Brain microvascular endothelial cell (primary cell): ENCODE data around the gene JPH4.
A peak's percentile ranks its signal among the peaks of the same experiment; 100 is the strongest.

Experiments used
- DNase-seq: peaks from one replicate; pipeline ENCODE4 v3.0.0-alpha.2; 2020
- H3K27ac ChIP-seq: fragments of 250-450 bp; sonication (Bioruptor Pico); 2 replicates; pipeline ENCODE4 v1.5.1; 2020; ENCODE audit warnings: mild to moderate bottlenecking, moderate library complexity
- H3K27me3 ChIP-seq: fragments of 250-450 bp; sonication (Bioruptor Pico); replicated peaks from 2 replicates; pipeline ENCODE4 v1.5.1; 2020; ENCODE audit warnings: mild to moderate bottlenecking
- H3K36me3 ChIP-seq: fragments of 250-450 bp; sonication (Bioruptor Pico); replicated peaks from 2 replicates; pipeline ENCODE4 v1.5.1; 2020; ENCODE audit warnings: mild to moderate bottlenecking
- H3K4me3 ChIP-seq: 2 replicates; pipeline ENCODE4 v1.5.1; 2011; ENCODE audit warnings: low read depth, mild to moderate bottlenecking, control low read depth, low read length, moderate library complexity
- CTCF ChIP-seq: IDR thresholded peaks from 2 replicates; pipeline ENCODE4 v1.5.1; 2011; ENCODE audit warnings: low read depth, mild to moderate bottlenecking, moderate library complexity, low read length, control low read depth, inconsistent platforms; ENCODE audit errors: missing control alignments
- in situ Hi-C: cut with HindIII; loops from 2 replicates; pipeline ENCODE4 v1.10.0; 2017; ENCODE audit warnings: low sequenced_read_pairs, low pct_ligation_motif_present

The JPH4 gene

GRCh38 chr14:23567186-23568020 is 11.2 kb downstream of the JPH4 start, which contains the start of gene AP1G2:
Gene AP1G2 (minus strand): TSS chr14:23567791. CDS start chr14:23567314, 477 bp downstream.
- Histone ChIP-seq H3K27ac (no peak within 1 kb of the TSS), H3K4me3 (peak within 1 kb of the TSS; percentile 66), H3K36me3 (no peaks in the 10 kb centered on the region), H3K27me3 (no peaks in the 10 kb centered on the region)
- DNase-seq: peak; percentile 17
- no peak for TF ChIP-seq CTCF
- in situ Hi-C loops: no loop called here

- no peaks in the 10 kb centered on the region for H3K27me3 ChIP-seq
- peak overlapping the region; percentile 66 for H3K4me3 ChIP-seq
- peak; percentile 49 for TF ChIP-seq CTCF
- H3K27ac ChIP-seq: no peak overlapping the region
- no peaks in the 10 kb centered on the region for H3K36me3 ChIP-seq
- peak; percentile 16 for DNase-seq
- in situ Hi-C loops: no loop called here
These were observed 11.8 kb downstream of the JPH4 start for GRCh38 chr14:23566778-23567185.

GRCh38 chr14:23566112-23566777 is 12.3 kb downstream of the JPH4 start:
- Histone ChIP-seq H3K27ac (no peak overlapping the region), H3K27me3 (no peaks in the 10 kb centered on the region), H3K4me3 (no peak overlapping the region), H3K36me3 (no peaks in the 10 kb centered on the region)
- TF ChIP-seq CTCF: no peak
- DNase-seq: no peak
- in situ Hi-C loops: no loop called here

- no peak for DNase-seq
- no peak for TF ChIP-seq CTCF
- H3K36me3 ChIP-seq: no peaks in the 10 kb centered on the region
- H3K27me3 ChIP-seq: no peaks in the 10 kb centered on the region
- in situ Hi-C loops: no loop called here
- H3K27ac ChIP-seq: no peak overlapping the region
- no peak overlapping the region for H3K4me3 ChIP-seq
These were observed 13.0 kb downstream of the JPH4 start for GRCh38 chr14:23565626-23566025.

GRCh38 chr14:23564876-23565275 is 13.7 kb downstream of the JPH4 start:
- Histone ChIP-seq H3K4me3 (no peak overlapping the region), H3K36me3 (peaks cover 3% of the 10 kb centered on the region), H3K27me3 (no peaks in the 10 kb centered on the region), H3K27ac (no peak overlapping the region)
- no peak for TF ChIP-seq CTCF
- in situ Hi-C loops: no loop called here
- DNase-seq: no peak
